ENCODE measurements around the gene ACSF3. TPM values are rescaled to one million over a fixed set of nuclear protein-coding genes. Genes with fewer than 3 reads are reported as not detected.

Gene ACSF3
- total and polyA plus RNA-seq, 2 donors (not counting 1 experiment from before 2014, with no cell fraction given), result 45.2 to 113 TPM

- POLR2A ChIA-PET, result interaction anchor here (0.6 kb wide), 1 partner anchor 411 kb away, joined by 3 read pairs; no protein-coding TSS in a partner anchor
- CTCF ChIA-PET, result no interaction called here
- peaks cover 0 to 20% (median 0%) of the 10 kb centered on the region in 3 donors for H3K9me3 ChIP-seq (ENCODE audit: control extremely low read depth in 1 of 3, control insufficient read depth in 2 of 3, insufficient read depth in 1 of 3, low read length in 2 of 3)
- no peaks in the 10 kb centered on the region for H4K20me1 ChIP-seq (ENCODE audit: control insufficient read depth, insufficient read depth, low read length, poor library complexity, severe bottlenecking)
- no peak overlapping the region for H2AFZ ChIP-seq (ENCODE audit: insufficient read depth, low read depth, low read length, poor library complexity, severe bottlenecking)
- no peaks in the 10 kb centered on the region for H3K4me1 ChIP-seq (ENCODE audit: control insufficient read depth in 2 of 2, insufficient read depth in 2 of 2, low read length in 2 of 2)
- ATAC-seq (ENCODE audit: low read depth) (no peak), DNase-seq (peak; percentile 39)
- Mint-ChIP-seq H3K27me3 (no peaks in the 10 kb centered on the region), H3K4me1 (peaks cover 3% of the 10 kb centered on the region), H3K9me3 (ENCODE audit: insufficient read depth) (no peaks in the 10 kb centered on the region), H3K4me3 (peak overlapping the region; percentile 64), H3K27ac (no peak overlapping the region)
- H3K4me3 ChIP-seq (ENCODE audit: control extremely low read depth in 1 of 5, extremely low read depth in 1 of 5, insufficient read depth in 1 of 5, low read depth in 2 of 5, low read length in 4 of 5), result no peak overlapping the region
- intact Hi-C loops (cut with micrococcal nuclease), result no loop called here
- peaks cover 0 to 3% (median 0%) of the 10 kb centered on the region in 4 experiments for H3K27me3 ChIP-seq (replicated peaks in 1 of 4; ENCODE audit: control extremely low read depth in 1 of 4, control insufficient read depth in 3 of 4, insufficient read depth in 4 of 4, low read length in 3 of 4)
- whole genome bisulfite sequencing (ENCODE audit: insufficient coverage), result 81% methylated on average over 37 of the region's 44 CpGs
- H3K36me3 ChIP-seq (replicated peaks in 1 of 2; ENCODE audit: control extremely low read depth in 1 of 2, control insufficient read depth in 1 of 2, extremely low read depth in 1 of 2, insufficient read depth in 2 of 2, low read length in 1 of 2), result no peaks in the 10 kb centered on the region
- H3K9ac ChIP-seq (ENCODE audit: low read length), result no peak overlapping the region
- no peak overlapping the region for H3K27ac ChIP-seq (ENCODE audit: low read length in 2 of 2)
- TF ChIP-seq EZH2 (IDR thresholded peaks at IDR 0.05; ENCODE audit: borderline replicate concordance, insufficient read depth, low read depth, low read length, poor library complexity, severe bottlenecking) (no peak), CTCF (IDR thresholded peaks at IDR 0.05) (no peak)
- H3K79me2 ChIP-seq (ENCODE audit: control insufficient read depth, insufficient read depth, low read length), result no peaks in the 10 kb centered on the region
- H3K4me2 ChIP-seq (replicated peaks; ENCODE audit: low read depth, low read length, poor library complexity, severe bottlenecking), result peak overlapping the region; percentile 94
Measured at GRCh38 chr16:89191033-89191900, 97.6 kb downstream of the ACSF3 start.

- 0% methylated on average over 8 of the region's 19 CpGs for WGBS (ENCODE audit: insufficient coverage)
- Histone ChIP-seq H3K4me3 (ENCODE audit: control extremely low read depth in 1 of 5, extremely low read depth in 1 of 5, insufficient read depth in 1 of 5, low read depth in 2 of 5, low read length in 4 of 5) (peak overlapping the region in 3 of 5 experiments; percentile 44 to 52 (median 52)), H3K27me3 (replicated peaks in 1 of 4; ENCODE audit: control extremely low read depth in 1 of 4, control insufficient read depth in 3 of 4, insufficient read depth in 4 of 4, low read length in 3 of 4) (peaks cover 0 to 3% (median 0%) of the 10 kb centered on the region in 4 experiments), H3K79me2 (ENCODE audit: control insufficient read depth, insufficient read depth, low read length) (no peaks in the 10 kb centered on the region), H2AFZ (ENCODE audit: insufficient read depth, low read depth, low read length, poor library complexity, severe bottlenecking) (peak overlapping the region; percentile 49), H4K20me1 (ENCODE audit: control insufficient read depth, insufficient read depth, low read length, poor library complexity, severe bottlenecking) (no peaks in the 10 kb centered on the region), H3K4me1 (ENCODE audit: control insufficient read depth in 2 of 2, insufficient read depth in 2 of 2, low read length in 2 of 2) (no peaks in the 10 kb centered on the region), H3K4me2 (replicated peaks; ENCODE audit: low read depth, low read length, poor library complexity, severe bottlenecking) (peak overlapping the region; percentile 94), H3K27ac (ENCODE audit: low read length in 2 of 2) (no peak overlapping the region), H3K9me3 (ENCODE audit: control extremely low read depth in 1 of 3, control insufficient read depth in 2 of 3, insufficient read depth in 1 of 3, low read length in 2 of 3) (peaks cover 0 to 14% (median 0%) of the 10 kb centered on the region in 3 donors), H3K36me3 (replicated peaks in 1 of 2; ENCODE audit: control extremely low read depth in 1 of 2, control insufficient read depth in 1 of 2, extremely low read depth in 1 of 2, insufficient read depth in 2 of 2, low read length in 1 of 2) (no peaks in the 10 kb centered on the region), H3K9ac (ENCODE audit: low read length) (peak overlapping the region; percentile 56)
- POLR2A ChIA-PET, result no interaction called here
- TF ChIP-seq EZH2 (IDR thresholded peaks at IDR 0.05; ENCODE audit: borderline replicate concordance, insufficient read depth, low read depth, low read length, poor library complexity, severe bottlenecking), result no peak
- no peak for TF ChIP-seq CTCF (IDR thresholded peaks at IDR 0.05)
- H3K27me3 Mint-ChIP-seq, result no peaks in the 10 kb centered on the region
- ATAC-seq (ENCODE audit: low read depth), result no peak
- DNase-seq, result no peak
- no peaks in the 10 kb centered on the region for H3K9me3 Mint-ChIP-seq (ENCODE audit: insufficient read depth)
- intact Hi-C loops (cut with micrococcal nuclease), result loop anchor here (1.0 kb wide), 1 partner anchor 21 kb away; the partner anchor contains the start of gene CDH15
- peaks cover 3% of the 10 kb centered on the region for H3K4me1 Mint-ChIP-seq
- H3K27ac Mint-ChIP-seq, result no peak overlapping the region
- H3K4me3 Mint-ChIP-seq, result no peak overlapping the region
- CTCF ChIA-PET, result no interaction called here
Measured at GRCh38 chr16:89191901-89192185, 98.2 kb downstream of the ACSF3 start.

Measured in B cell (primary cell).